MM.1S (cell line): Measurements from ENCODE around the gene TNFAIP1.

Source experiments
- DNase-seq: peaks from one replicate; pipeline ENCODE4 v3.0.0-alpha.2; 2015
- H2AFZ ChIP-seq: fragments of 300-600 bp; sonication (generic); 2 replicates; pipeline ENCODE4 v1.6.0; 2016; ENCODE audit warnings: antibody characterized with exemption, low read length
- H3F3A ChIP-seq: fragments of 300-600 bp; sonication (generic); 2 replicates; pipeline ENCODE4 v1.6.1; 2016; ENCODE audit warnings: mild to moderate bottlenecking, antibody characterized with exemption, low read length, moderate library complexity, mixed read lengths; ENCODE audit not compliant: insufficient read depth
- H3K27ac ChIP-seq: fragments of 300-600 bp; sonication (generic); 2 replicates; pipeline ENCODE4 v1.5.1; 2016; ENCODE audit warnings: mild to moderate bottlenecking, low read length
- H3K27me3 ChIP-seq: fragments of 300-600 bp; sonication (generic); replicated peaks from 2 replicates; pipeline ENCODE4 v1.6.0; 2016; ENCODE audit warnings: low read length; ENCODE audit not compliant: insufficient read depth
- H3K36me3 ChIP-seq: fragments of 300-600 bp; sonication (generic); replicated peaks from 2 replicates; pipeline ENCODE4 v1.6.1; 2016; ENCODE audit warnings: mild to moderate bottlenecking, low read length, mixed read lengths; ENCODE audit not compliant: insufficient read depth
- H3K4me1 ChIP-seq: fragments of 300-600 bp; sonication (generic); 2 replicates; pipeline ENCODE4 v1.6.1; 2016; ENCODE audit warnings: low read length, mixed read lengths
- H3K4me2 ChIP-seq: fragments of 300-600 bp; sonication (generic); 2 replicates; pipeline ENCODE4 v1.6.0; 2016; ENCODE audit warnings: low read depth, low read length
- H3K4me3 ChIP-seq: fragments of 300-600 bp; sonication (generic); 2 replicates; pipeline ENCODE4 v1.5.1; 2016; ENCODE audit warnings: low read length, mixed read lengths
- H3K79me2 ChIP-seq: fragments of 300-600 bp; sonication (generic); 2 replicates; pipeline ENCODE4 v1.6.1; 2016; ENCODE audit warnings: mixed run types, low read length, mixed read lengths
- H3K9ac ChIP-seq: fragments of 300-600 bp; sonication (generic); 2 replicates; pipeline ENCODE4 v1.6.1; 2016; ENCODE audit warnings: low read length, mixed read lengths
- H3K9me2 ChIP-seq: fragments of 300-600 bp; sonication (generic); replicated peaks from 2 replicates; pipeline ENCODE4 v1.6.1; 2016; ENCODE audit warnings: mild to moderate bottlenecking, low read length, mixed read lengths; ENCODE audit not compliant: insufficient read depth
- H3K9me3 ChIP-seq: fragments of 300-600 bp; sonication (generic); replicated peaks from 2 replicates; pipeline ENCODE4 v1.6.1; 2016; ENCODE audit warnings: mild to moderate bottlenecking, low read length, mixed read lengths; ENCODE audit not compliant: insufficient read depth
- H4K20me1 ChIP-seq: fragments of 300-600 bp; sonication (generic); 2 replicates; pipeline ENCODE4 v1.6.1; 2016; ENCODE audit warnings: mild to moderate bottlenecking, low read length, moderate library complexity, mixed read lengths; ENCODE audit not compliant: insufficient read depth
- EZH2 ChIP-seq: fragments of 300-600 bp; sonication (generic); optimal IDR thresholded peaks from 2 replicates; pipeline ENCODE3; 2017; ENCODE audit warnings: low read depth, mild to moderate bottlenecking, antibody characterized with exemption, low read length, mixed read lengths
- EZH2phosphoT487 ChIP-seq: fragments of 300-600 bp; sonication (generic); IDR thresholded peaks from 2 replicates; pipeline ENCODE4 v1.6.1; 2018; ENCODE audit warnings: antibody characterized with exemption, low read length
- TF ChIP-seq, protein P1 (sequence below): fragments of 300-600 bp; sonication (generic); IDR thresholded peaks from 2 replicates; pipeline ENCODE4 v1.5.1; 2016; ENCODE audit warnings: antibody characterized with exemption, low read length, mixed read lengths

TNFAIP1 gene

DNA sequence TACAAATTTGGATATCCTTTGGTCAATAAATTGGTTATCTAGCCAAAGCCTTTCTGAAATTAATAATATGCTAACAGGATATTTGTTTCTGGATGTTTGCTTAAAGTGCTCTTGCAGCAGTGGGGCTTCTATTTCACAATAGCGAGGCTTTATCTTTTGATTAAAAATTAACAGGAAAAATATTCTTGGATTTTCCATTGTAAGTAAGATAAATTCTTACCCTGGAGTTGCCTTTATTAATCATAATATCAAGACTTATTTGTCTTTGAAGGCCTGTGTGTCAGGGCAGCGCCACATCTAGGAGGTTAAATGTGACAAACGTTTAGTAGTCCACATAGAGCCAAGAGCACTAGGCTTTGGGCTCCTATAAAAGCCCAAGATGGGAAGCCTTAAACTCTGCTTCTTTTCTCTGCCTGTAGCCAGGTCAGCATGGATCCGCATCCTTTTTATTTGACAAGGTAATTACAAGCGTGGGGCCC lies 11.3 kb upstream of the TNFAIP1 start:
- Histone ChIP-seq H3K4me2 (no peak overlapping the region), H3K9me2 (no peaks in the 10 kb centered on the region), H4K20me1 (no peaks in the 10 kb centered on the region), H3K27ac (no peak overlapping the region), H3K36me3 (peaks cover 4% of the 10 kb centered on the region; the same call in 1 of the 2 replicates), H3K9ac (no peak overlapping the region), H2AFZ (no peak overlapping the region), H3K27me3 (no peaks in the 10 kb centered on the region), H3K4me1 (no peaks in the 10 kb centered on the region; the same call in 1 of the 2 replicates), H3K79me2 (peaks cover 76% of the 10 kb centered on the region), H3F3A (peaks cover 4% of the 10 kb centered on the region; the same call in 1 of the 2 replicates), H3K4me3 (no peak overlapping the region), H3K9me3 (no peaks in the 10 kb centered on the region)
- TF ChIP-seq EZH2phosphoT487 (no peak), EZH2 (no peak)
- TF ChIP-seq, protein P1, sequence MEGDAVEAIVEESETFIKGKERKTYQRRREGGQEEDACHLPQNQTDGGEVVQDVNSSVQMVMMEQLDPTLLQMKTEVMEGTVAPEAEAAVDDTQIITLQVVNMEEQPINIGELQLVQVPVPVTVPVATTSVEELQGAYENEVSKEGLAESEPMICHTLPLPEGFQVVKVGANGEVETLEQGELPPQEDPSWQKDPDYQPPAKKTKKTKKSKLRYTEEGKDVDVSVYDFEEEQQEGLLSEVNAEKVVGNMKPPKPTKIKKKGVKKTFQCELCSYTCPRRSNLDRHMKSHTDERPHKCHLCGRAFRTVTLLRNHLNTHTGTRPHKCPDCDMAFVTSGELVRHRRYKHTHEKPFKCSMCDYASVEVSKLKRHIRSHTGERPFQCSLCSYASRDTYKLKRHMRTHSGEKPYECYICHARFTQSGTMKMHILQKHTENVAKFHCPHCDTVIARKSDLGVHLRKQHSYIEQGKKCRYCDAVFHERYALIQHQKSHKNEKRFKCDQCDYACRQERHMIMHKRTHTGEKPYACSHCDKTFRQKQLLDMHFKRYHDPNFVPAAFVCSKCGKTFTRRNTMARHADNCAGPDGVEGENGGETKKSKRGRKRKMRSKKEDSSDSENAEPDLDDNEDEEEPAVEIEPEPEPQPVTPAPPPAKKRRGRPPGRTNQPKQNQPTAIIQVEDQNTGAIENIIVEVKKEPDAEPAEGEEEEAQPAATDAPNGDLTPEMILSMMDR: no peak
- no peak for DNase-seq

DNA sequence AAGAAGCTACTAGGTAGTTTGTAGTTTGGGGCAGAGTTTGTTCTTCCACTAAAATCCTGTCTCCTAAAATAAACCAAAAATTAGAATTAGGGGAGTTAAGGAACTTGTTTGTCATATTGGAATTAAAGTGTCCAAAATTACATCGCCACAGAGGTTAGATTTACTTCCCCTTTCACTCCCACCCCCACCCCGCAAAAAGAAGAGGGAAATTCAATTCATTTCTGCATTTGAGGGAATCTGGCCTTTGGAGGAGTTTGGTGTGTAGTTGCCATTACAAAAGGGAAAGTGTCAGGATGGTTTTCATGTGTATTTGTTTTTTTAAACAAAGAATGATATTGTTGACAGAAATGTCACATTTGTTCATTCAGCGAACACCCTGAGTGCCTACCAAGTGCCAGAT lies 10.8 kb upstream of the TNFAIP1 start:
- no peaks in the 10 kb centered on the region; the same call in 1 of the 2 replicates for H3K4me1 ChIP-seq
- H3K9me3 ChIP-seq: no peaks in the 10 kb centered on the region
- H3K4me2 ChIP-seq: no peak overlapping the region
- H4K20me1 ChIP-seq: no peaks in the 10 kb centered on the region
- no peak overlapping the region for H3K4me3 ChIP-seq
- no peak overlapping the region for H3K9ac ChIP-seq
- DNase-seq: no peak
- H3K79me2 ChIP-seq: peaks cover 71% of the 10 kb centered on the region
- no peaks in the 10 kb centered on the region for H3K9me2 ChIP-seq
- no peaks in the 10 kb centered on the region for H3K27me3 ChIP-seq
- peaks cover 4% of the 10 kb centered on the region; the same call in 1 of the 2 replicates for H3K36me3 ChIP-seq
- H3F3A ChIP-seq: peaks cover 4% of the 10 kb centered on the region; the same call in 1 of the 2 replicates
- TF ChIP-seq, protein P1: no peak
- TF ChIP-seq EZH2 (no peak), EZH2phosphoT487 (no peak)
- no peak overlapping the region for H3K27ac ChIP-seq
- H2AFZ ChIP-seq: no peak overlapping the region

DNA sequence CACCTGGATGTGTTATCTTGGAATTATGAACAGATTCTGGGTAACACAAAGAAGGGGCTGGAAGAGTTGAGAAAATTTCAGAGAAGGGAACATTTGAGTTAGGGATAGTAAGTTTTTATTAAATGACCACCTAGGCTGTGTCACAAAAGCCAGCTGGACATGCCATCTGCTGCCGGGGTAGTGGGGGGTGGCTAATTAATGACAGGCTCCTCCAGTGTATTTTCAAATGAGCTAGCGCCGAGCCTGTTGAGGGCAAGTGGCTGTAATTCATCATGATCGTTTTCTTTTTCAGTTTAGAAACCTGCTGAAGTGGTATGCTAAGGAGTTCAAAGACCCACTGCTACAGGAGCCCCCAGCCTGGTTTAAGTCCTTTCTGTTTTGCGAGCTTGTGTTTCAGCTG lies 10.3 kb upstream of the TNFAIP1 start:
- H3K27ac ChIP-seq: no peak overlapping the region
- H4K20me1 ChIP-seq: no peaks in the 10 kb centered on the region
- peaks cover 4% of the 10 kb centered on the region; the same call in 1 of the 2 replicates for H3K36me3 ChIP-seq
- H2AFZ ChIP-seq: no peak overlapping the region
- no peaks in the 10 kb centered on the region for H3K9me2 ChIP-seq
- no peaks in the 10 kb centered on the region for H3K27me3 ChIP-seq
- peaks cover 67% of the 10 kb centered on the region for H3K79me2 ChIP-seq
- H3F3A ChIP-seq: peaks cover 4% of the 10 kb centered on the region; the same call in 1 of the 2 replicates
- DNase-seq: no peak
- no peak overlapping the region for H3K4me2 ChIP-seq
- no peaks in the 10 kb centered on the region for H3K9me3 ChIP-seq
- H3K4me1 ChIP-seq: no peaks in the 10 kb centered on the region; the same call in 1 of the 2 replicates
- TF ChIP-seq EZH2: no peak
- TF ChIP-seq, protein P1: no peak
- TF ChIP-seq EZH2phosphoT487: no peak
- no peak overlapping the region for H3K4me3 ChIP-seq
- no peak overlapping the region for H3K9ac ChIP-seq
